K562 (cell line): Measurements from ENCODE around the gene GAS1. TPM values are rescaled to one million over a fixed set of nuclear protein-coding genes. Genes with fewer than 3 reads are reported as not detected.

Experiments
- ATAC-seq: fragments of 200-7000 bp; cut with Tn5 transposase; 3 replicates; pipeline ENCODE4 v1.9.1; 2020; ENCODE audit warnings: moderate library complexity
- BruUV-seq: library from RNA; stranded (reverse); fragments of 400-500 nt; replicated peaks from 2 replicates; lab custom pipeline; 2021; lab: Mats Ljungman, UMichigan
- CTCF ChIA-PET: fragments of 300-600 bp; formaldehyde crosslinking; extraction: SDS; loops from one replicate; lab custom pipeline; 2021; ENCODE audit warnings: low intra/inter-chr PET ratio; lab: Yijun Ruan, JAX
- POLR2A ChIA-PET: fragments of 300-600, 350-650 bp; sonication (Branson Sonifier 250); formaldehyde crosslinking; extraction: SDS; loops from one replicate; lab custom pipeline; 2021; ENCODE audit warnings: antibody characterized with exemption, inconsistent platforms; lab: Yijun Ruan, JAX
- DNase-seq, 4 experiments: peaks; one replicate each; pipeline versions ENCODE4 v3.0.0 to v3.0.0-alpha.2; 2011 to 2018; ENCODE audit warnings: low spot score in 3 of 4, mixed read lengths in 3 of 4; ENCODE audit errors: extremely low read depth in 1 of 4
- FAIRE-seq: peaks from 2 replicates; lab custom pipeline; 2011; peaks lifted over from hg19 to GRCh38; lab: Jason Lieb, UNC
- H2AFZ ChIP-seq: 2 replicates; pipeline ENCODE4 v1.6.0; 2011; ENCODE audit warnings: low read depth, low read length, control low read depth, inconsistent platforms
- H3K27ac ChIP-seq: fragments of 200-600 bp; 3 replicates; pipeline ENCODE4 v1.8.0; 2011; ENCODE audit warnings: low read depth, mild to moderate bottlenecking, control low read depth, inconsistent platforms, low read length, moderate library complexity, mixed read lengths; ENCODE audit errors: extremely low read depth
- H3K27me3 ChIP-seq, 2 experiments: fragments of 300-600 bp in 1 of 2; 2 replicates in 1 of 2; 3 replicates in 1 of 2; pipeline versions ENCODE4 v1.6.0 to v1.8.0; 2011; ENCODE audit warnings: inconsistent platforms in 2 of 2, low read length in 2 of 2, mild to moderate bottlenecking in 1 of 2, mixed read lengths in 1 of 2, moderate library complexity in 1 of 2; ENCODE audit not compliant: control insufficient read depth in 2 of 2, insufficient read depth in 2 of 2
- H3K36me3 ChIP-seq: fragments of 300-600 bp; 3 replicates; pipeline ENCODE4 v1.8.0; 2011; ENCODE audit warnings: mild to moderate bottlenecking, low read length, inconsistent platforms; ENCODE audit not compliant: control insufficient read depth, insufficient read depth
- H3K4me1 ChIP-seq, 2 experiments: fragments of 200-600 bp in 1 of 2; replicated peaks in 1 of 2; 2 replicates in 1 of 2; 3 replicates in 1 of 2; pipeline versions ENCODE4 v1.5.1 to v1.8.0; 2011; ENCODE audit warnings: inconsistent platforms in 2 of 2, low read length in 2 of 2, mild to moderate bottlenecking in 1 of 2, mixed read lengths in 1 of 2, moderate library complexity in 1 of 2; ENCODE audit not compliant: control insufficient read depth in 2 of 2, insufficient read depth in 2 of 2
- H3K4me2 ChIP-seq: 2 replicates; pipeline ENCODE4 v1.6.1; 2011; ENCODE audit warnings: low read length, control low read depth, inconsistent platforms, mixed read lengths; ENCODE audit not compliant: insufficient read depth
- H3K4me3 ChIP-seq: fragments of 200-600 bp; sonication (generic), shearing (Covaris generic); 2 replicates; pipeline ENCODE4 v1.5.1; 2016; ENCODE audit warnings: control low read depth, inconsistent platforms
- H3K79me2 ChIP-seq: fragments of 200-600 bp; 3 replicates; pipeline ENCODE4 v1.8.0; 2011; ENCODE audit warnings: low read length, inconsistent platforms; ENCODE audit not compliant: control insufficient read depth, insufficient read depth
- H3K9ac ChIP-seq, 2 experiments: 2 replicates each; pipeline versions ENCODE4 v1.6.0 to v1.6.1; 2011; ENCODE audit warnings: low read depth in 2 of 2, low read length in 2 of 2, control low read depth in 1 of 2, inconsistent platforms in 1 of 2, mild to moderate bottlenecking in 1 of 2, mixed read lengths in 1 of 2; ENCODE audit not compliant: insufficient read depth in 1 of 2
- H3K9me1 ChIP-seq: one replicate; pipeline ENCODE4 v1.6.0; 2011; ENCODE audit warnings: inconsistent platforms, mild to moderate bottlenecking, low read length, moderate library complexity; ENCODE audit not compliant: control insufficient read depth, insufficient read depth
- H3K9me3 ChIP-seq: replicated peaks from 2 replicates; pipeline ENCODE4 v1.5.1; 2011; ENCODE audit warnings: low read depth, low read length, inconsistent platforms; ENCODE audit not compliant: control insufficient read depth, insufficient read depth
- H4K20me1 ChIP-seq: replicated peaks from 2 replicates; pipeline ENCODE4 v1.6.1; 2011; ENCODE audit warnings: low read length, inconsistent platforms, mixed read lengths; ENCODE audit not compliant: control insufficient read depth, insufficient read depth
- ARID2 ChIP-seq: fragments of 450-650 bp; IDR thresholded peaks from 2 replicates; pipeline ENCODE4 v1.6.1; 2017; ENCODE audit warnings: antibody characterized with exemption, mild to moderate bottlenecking
- CBFB ChIP-seq: sonication (generic); formaldehyde crosslinking; IDR thresholded peaks from 2 replicates; pipeline ENCODE4 v1.4.0; 2020; ENCODE audit warnings: mild to moderate bottlenecking, missing genetic modification reagents
- ELF1 ChIP-seq: fragments of 200-800 bp; sonication (Bioruptor generic); IDR thresholded peaks from 2 replicates; pipeline ENCODE4 v1.6.1; 2016; ENCODE audit warnings: missing genetic modification characterization, missing compliant biosample characterization
- GTF2A2 ChIP-seq: IDR thresholded peaks from 2 replicates; pipeline ENCODE4 v1.6.1; 2016; ENCODE audit warnings: mild to moderate bottlenecking, missing genetic modification characterization, missing compliant biosample characterization
- GTF2E2 ChIP-seq: fragments of 200-800 bp; sonication (Bioruptor generic); IDR thresholded peaks from 2 replicates; pipeline ENCODE4 v1.6.1; 2016; ENCODE audit warnings: missing genetic modification characterization, missing compliant biosample characterization
- HDAC2 ChIP-seq: fragments of 450-650 bp; IDR thresholded peaks from 2 replicates; pipeline ENCODE4 v1.6.1; 2016; ENCODE audit warnings: mild to moderate bottlenecking
- MEF2D ChIP-seq: conservative IDR thresholded peaks from 2 replicates; pipeline ENCODE4 v1.6.1; 2016; ENCODE audit warnings: low read depth, missing genetic modification characterization, missing compliant biosample characterization
- NONO ChIP-seq, 2 experiments: fragments of 200-400 bp in 1 of 2; fragments of 450-650 bp in 1 of 2; formaldehyde crosslinking in 1 of 2; IDR thresholded peaks; 2 replicates each; pipeline ENCODE4 v1.6.1; 2017; ENCODE audit warnings: low read depth in 2 of 2, mild to moderate bottlenecking in 2 of 2, moderate library complexity in 2 of 2, low read length in 1 of 2
- POLR2G ChIP-seq: fragments of 200-400 bp; formaldehyde crosslinking; IDR thresholded peaks from 2 replicates; pipeline ENCODE4 v1.6.1; 2017; ENCODE audit warnings: low read depth, mild to moderate bottlenecking, antibody characterized with exemption, low read length, moderate library complexity
- RBM34 ChIP-seq: fragments of 200-400 bp; formaldehyde crosslinking; IDR thresholded peaks from 2 replicates; pipeline ENCODE4 v1.6.1; 2018; ENCODE audit warnings: low read length, borderline replicate concordance; ENCODE audit not compliant: insufficient read depth
- SP1 ChIP-seq: sonication (generic); formaldehyde crosslinking; IDR thresholded peaks from 2 replicates; pipeline ENCODE4 v1.8.1; 2022; ENCODE audit warnings: mild to moderate bottlenecking, missing genetic modification reagents
- ZBTB26 ChIP-seq: fragments of 450-650 bp; formaldehyde crosslinking; IDR thresholded peaks from 2 replicates; pipeline ENCODE4 v1.4.0; 2022; ENCODE audit warnings: missing genetic modification characterization
- ZNF277 ChIP-seq: fragments of 250-450 bp; sonication (Bioruptor Pico); IDR thresholded peaks from 2 replicates; pipeline ENCODE4 v1.8.0; 2022; ENCODE audit warnings: inconsistent platforms, mild to moderate bottlenecking, moderate library complexity, borderline replicate concordance
- WGBS: fragments of 100-300 bp; shearing (Covaris generic); methylation state at CpG from one replicate; pipeline ENCODE4 v1.1.6; 2016; ENCODE audit warnings: low coverage, mixed read lengths; ENCODE audit not compliant: insufficient coverage; ENCODE audit errors: missing lambda C conversion rate; 5-methylcytosine and 5-hydroxymethylcytosine counted together
- in situ Hi-C: fragments of 300-500 bp; cut with MboI; formaldehyde crosslinking; loops from 4 replicates; pipeline ENCODE4 v1.15.0; 2018; ENCODE audit warnings: inconsistent platforms, mixed read lengths
- intact Hi-C: fragments of 100-400 bp; cut with micrococcal nuclease; formaldehyde crosslinking; loops from 2 replicates; pipeline ENCODE4 v1.14.2; 2022
- polyA plus RNA-seq, 8 experiments: library from polyadenylated mRNA; depleted of rRNA in 4 of 8; stranded (reverse) in 5 of 8; unstranded in 3 of 8; fragments of >200 nt; fragmentation: Nextera tagmentation in 2 of 8; fragmentation: Illumina TruSeq in 1 of 8; extraction: Ambion mirVana in 2 of 8; extraction: Trizol in 1 of 8; gene quantifications; 2 replicates each; pipeline versions ENCODE4 v1.2.1 to v1.2.3, GENCODE V29; 2011 to 2014; ENCODE audit warnings: inconsistent platforms in 1 of 8, missing spikeins in 1 of 8
- total RNA-seq, 7 experiments: library from RNA; depleted of rRNA in 6 of 7; stranded (reverse); fragments of >200 nt in 6 of 7; fragmentation: Illumina TruSeq in 2 of 7; extraction: Trizol in 2 of 7; gene quantifications; 2 replicates each; pipeline versions ENCODE4 v1.2.1 to v1.2.3, GENCODE V29; 2011 to 2021; ENCODE audit warnings: low replicate concordance in 1 of 7

The GAS1 gene
- total and polyA plus RNA-seq, 9 of the 15 experiments (the other 6 are each of a cell fraction or from before 2014, with no cell fraction given): 0.07 to 0.09 TPM; not detected in 7

- no peak for FAIRE-seq
- no peak for DNase-seq
- ATAC-seq: no peak
- Histone ChIP-seq H2AFZ (no peak overlapping the region), H3K27ac (no peak overlapping the region), H3K27me3 (no peaks in the 10 kb centered on the region), H3K36me3 (no peaks in the 10 kb centered on the region), H3K4me3 (no peak overlapping the region), H3K9me1 (no peaks in the 10 kb centered on the region), H4K20me1 (no peaks in the 10 kb centered on the region), H3K4me2 (no peak overlapping the region), H3K4me1 (peaks cover 0 to 9% of the 10 kb centered on the region in 2 experiments; a peak in 2 of 5 replicates), H3K9ac (no peak overlapping the region), H3K9me3 (no peaks in the 10 kb centered on the region), H3K79me2 (no peaks in the 10 kb centered on the region)
- POLR2A ChIA-PET: interaction anchor here (0.6 to 0.7 kb wide), 2 partner anchors 305 to 1263 kb away, joined by 3 read pairs; no protein-coding TSS in a partner anchor
- no TSS peak for BruUV-seq
- CTCF ChIA-PET: no interaction called here
- WGBS: 2% methylated on average over 10 of the region's 10 CpGs
- in situ Hi-C loops (no loop called here), intact Hi-C loops (no loop called here)
- TF ChIP-seq SP1 (CRISPR knock-in tag): no peak
Measured at GRCh38 chr9:86942281-86943200, 4.8 kb downstream of the GAS1 start.

GRCh38 chr9:86941197-86941596 lies 6.1 kb downstream of the GAS1 start:
- BruUV-seq: no TSS peak
- in situ Hi-C loops (no loop called here), intact Hi-C loops (no loop called here)
- no peaks in the 10 kb centered on the region for H3K36me3 ChIP-seq
- H3K4me3 ChIP-seq: no peak overlapping the region
- 0% methylated on average over 2 of the region's 2 CpGs for WGBS
- no peaks in the 10 kb centered on the region for H3K9me1 ChIP-seq
- FAIRE-seq: no peak
- H3K79me2 ChIP-seq: no peaks in the 10 kb centered on the region
- ATAC-seq: no peak
- no peak overlapping the region for H3K4me2 ChIP-seq
- H3K27me3 ChIP-seq: no peaks in the 10 kb centered on the region
- no peak overlapping the region for H2AFZ ChIP-seq
- POLR2A ChIA-PET: no interaction called here
- no peak for DNase-seq
- no peak overlapping the region for H3K27ac ChIP-seq
- no peak overlapping the region for H3K9ac ChIP-seq
- H4K20me1 ChIP-seq: no peaks in the 10 kb centered on the region
- H3K9me3 ChIP-seq: no peaks in the 10 kb centered on the region
- no peaks in the 10 kb centered on the region for H3K4me1 ChIP-seq
- CTCF ChIA-PET: no interaction called here
- TF ChIP-seq POLR2G (no peak), NONO (IDR thresholded peaks at IDR 0.05; ENCODE audit: low read depth in 2 of 2, low read length in 1 of 2) (no peak), GTF2E2 (tag) (no peak), ZBTB26 (CRISPR knock-in tag) (no peak), ARID2 (no peak), MEF2D (no peak), ZNF277 (CRISPR knock-in tag) (no peak), RBM34 (no peak), HDAC2 (no peak), GTF2A2 (tag) (no peak), ELF1 (tag) (no peak), CBFB (no peak)
